22Rv1 (cell line): ENCODE data around the gene ZBBX.

Experiments used
- ZFX ChIP-seq: fragments of 450-650 bp; IDR thresholded peaks from 2 replicates; pipeline ENCODE4 v1.6.1; 2017; ENCODE audit warnings: antibody characterized with exemption, borderline replicate concordance
- TF ChIP-seq, protein P1 (sequence below): fragments of 450-650 bp; IDR thresholded peaks from 2 replicates; pipeline ENCODE4 v1.5.1; 2017; ENCODE audit warnings: mild to moderate bottlenecking

DNA sequence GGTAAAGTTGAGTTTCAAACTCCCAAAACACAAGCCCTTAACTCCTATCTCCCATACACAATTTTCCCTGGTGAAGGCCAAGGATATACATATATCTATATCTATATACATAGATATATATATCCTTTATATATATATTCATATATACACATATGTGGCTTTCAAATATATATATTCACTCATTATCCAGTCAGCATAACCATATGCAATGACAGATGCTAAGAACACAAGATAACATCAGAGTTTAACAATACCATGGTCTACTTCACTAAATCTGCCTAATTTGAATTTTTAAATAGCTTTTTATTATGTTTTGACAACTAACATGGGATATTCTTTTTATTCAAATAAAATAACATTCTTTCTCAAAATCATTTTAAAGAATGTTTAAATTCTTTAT lies 24.7 kb downstream of the ZBBX start:
- TF ChIP-seq, protein P1, sequence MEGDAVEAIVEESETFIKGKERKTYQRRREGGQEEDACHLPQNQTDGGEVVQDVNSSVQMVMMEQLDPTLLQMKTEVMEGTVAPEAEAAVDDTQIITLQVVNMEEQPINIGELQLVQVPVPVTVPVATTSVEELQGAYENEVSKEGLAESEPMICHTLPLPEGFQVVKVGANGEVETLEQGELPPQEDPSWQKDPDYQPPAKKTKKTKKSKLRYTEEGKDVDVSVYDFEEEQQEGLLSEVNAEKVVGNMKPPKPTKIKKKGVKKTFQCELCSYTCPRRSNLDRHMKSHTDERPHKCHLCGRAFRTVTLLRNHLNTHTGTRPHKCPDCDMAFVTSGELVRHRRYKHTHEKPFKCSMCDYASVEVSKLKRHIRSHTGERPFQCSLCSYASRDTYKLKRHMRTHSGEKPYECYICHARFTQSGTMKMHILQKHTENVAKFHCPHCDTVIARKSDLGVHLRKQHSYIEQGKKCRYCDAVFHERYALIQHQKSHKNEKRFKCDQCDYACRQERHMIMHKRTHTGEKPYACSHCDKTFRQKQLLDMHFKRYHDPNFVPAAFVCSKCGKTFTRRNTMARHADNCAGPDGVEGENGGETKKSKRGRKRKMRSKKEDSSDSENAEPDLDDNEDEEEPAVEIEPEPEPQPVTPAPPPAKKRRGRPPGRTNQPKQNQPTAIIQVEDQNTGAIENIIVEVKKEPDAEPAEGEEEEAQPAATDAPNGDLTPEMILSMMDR, result no peak
- no peak for TF ChIP-seq ZFX
